Measurements from ENCODE around the gene POC1A. TPM values are rescaled to one million over a fixed set of nuclear protein-coding genes. Genes with fewer than 3 reads are reported as not detected.

Gene POC1A
- total and polyA plus RNA-seq, 12 donors, result 0.44 to 3.5 (median 1.1) TPM

DNA sequence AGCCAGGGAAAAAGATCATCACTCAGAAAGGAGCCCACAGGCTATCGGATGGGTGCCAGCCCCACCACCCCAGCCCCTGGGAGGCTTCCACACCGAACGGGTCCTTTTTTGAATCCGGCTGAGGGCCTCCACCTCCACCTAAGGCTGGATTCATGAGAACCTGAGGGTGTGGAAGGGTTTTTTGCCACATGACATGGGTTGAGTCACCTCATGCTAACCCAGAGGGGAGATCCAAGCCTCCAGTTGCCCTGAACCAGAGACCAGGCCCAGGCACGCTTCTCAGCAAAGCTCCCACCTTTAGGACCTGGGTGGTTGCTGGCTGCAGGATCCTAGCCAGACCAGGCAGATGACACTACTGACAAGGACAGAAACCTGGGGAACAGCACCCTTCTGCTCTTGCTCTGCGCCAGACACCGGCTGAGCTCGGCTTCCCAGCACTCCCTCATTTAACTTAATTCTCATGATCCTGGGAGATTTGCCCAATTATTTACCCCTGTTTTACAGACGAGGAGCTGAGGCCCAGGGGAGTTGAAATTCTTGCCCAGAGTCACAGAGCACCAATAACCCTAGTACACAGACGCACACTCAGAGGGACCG, 123.4 kb downstream of the POC1A start:
- Histone ChIP-seq H3K9me3 (no peaks in the 10 kb centered on the region), H3K27me3 (no peaks in the 10 kb centered on the region), H3K4me1 (peaks cover 0 to 42% (median 23%) of the 10 kb centered on the region in 9 donors), H3K36me3 (no peaks in the 10 kb centered on the region), H3K27ac (no peak overlapping the region), H3K4me3 (no peak overlapping the region)
- TF ChIP-seq, protein P1, sequence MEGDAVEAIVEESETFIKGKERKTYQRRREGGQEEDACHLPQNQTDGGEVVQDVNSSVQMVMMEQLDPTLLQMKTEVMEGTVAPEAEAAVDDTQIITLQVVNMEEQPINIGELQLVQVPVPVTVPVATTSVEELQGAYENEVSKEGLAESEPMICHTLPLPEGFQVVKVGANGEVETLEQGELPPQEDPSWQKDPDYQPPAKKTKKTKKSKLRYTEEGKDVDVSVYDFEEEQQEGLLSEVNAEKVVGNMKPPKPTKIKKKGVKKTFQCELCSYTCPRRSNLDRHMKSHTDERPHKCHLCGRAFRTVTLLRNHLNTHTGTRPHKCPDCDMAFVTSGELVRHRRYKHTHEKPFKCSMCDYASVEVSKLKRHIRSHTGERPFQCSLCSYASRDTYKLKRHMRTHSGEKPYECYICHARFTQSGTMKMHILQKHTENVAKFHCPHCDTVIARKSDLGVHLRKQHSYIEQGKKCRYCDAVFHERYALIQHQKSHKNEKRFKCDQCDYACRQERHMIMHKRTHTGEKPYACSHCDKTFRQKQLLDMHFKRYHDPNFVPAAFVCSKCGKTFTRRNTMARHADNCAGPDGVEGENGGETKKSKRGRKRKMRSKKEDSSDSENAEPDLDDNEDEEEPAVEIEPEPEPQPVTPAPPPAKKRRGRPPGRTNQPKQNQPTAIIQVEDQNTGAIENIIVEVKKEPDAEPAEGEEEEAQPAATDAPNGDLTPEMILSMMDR (IDR thresholded peaks at IDR 0.05), result no peak
- intact Hi-C loops (cut with DNase I), result no loop called here
- no peak for DNase-seq
- ATAC-seq, result no peak
- WGBS, 2 donors, result 86 to 89% methylated on average over 11 of the region's 11 CpGs

DNA sequence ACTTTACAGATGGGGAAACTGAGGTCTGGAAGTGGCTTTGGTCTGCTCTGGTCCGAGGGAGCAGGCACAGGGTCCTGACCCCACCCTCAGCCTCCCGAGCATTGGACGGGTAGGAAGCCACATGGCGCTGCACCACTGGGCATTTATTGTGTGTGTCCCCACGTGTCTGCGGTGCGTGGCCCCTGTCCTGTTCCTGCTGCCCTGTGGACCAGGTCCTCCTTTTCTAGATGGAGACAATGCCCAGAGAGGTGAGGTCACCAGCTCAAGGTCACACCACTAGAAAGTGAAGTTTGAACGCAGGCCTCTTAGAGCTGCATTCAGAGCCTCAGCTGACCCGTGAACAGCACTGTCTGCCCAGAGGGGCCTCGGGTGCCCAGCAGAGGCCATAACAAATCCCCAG, 124.7 kb downstream of the POC1A start:
- TF ChIP-seq, protein P1 (IDR thresholded peaks at IDR 0.05), result no peak
- Histone ChIP-seq H3K9me3 (no peaks in the 10 kb centered on the region), H3K27me3 (no peaks in the 10 kb centered on the region), H3K27ac (peak overlapping the region in 8 of 10 donors; percentile 58 to 88 (median 77)), H3K4me3 (no peak overlapping the region), H3K4me1 (peaks cover 8 to 54% (median 36%) of the 10 kb centered on the region in 9 donors), H3K36me3 (no peaks in the 10 kb centered on the region)
- ATAC-seq (no peak), DNase-seq (no peak)
- WGBS, 2 donors, result 90 to 93% methylated on average over 10 of the region's 10 CpGs
- intact Hi-C loops (cut with DNase I), result no loop called here

DNA sequence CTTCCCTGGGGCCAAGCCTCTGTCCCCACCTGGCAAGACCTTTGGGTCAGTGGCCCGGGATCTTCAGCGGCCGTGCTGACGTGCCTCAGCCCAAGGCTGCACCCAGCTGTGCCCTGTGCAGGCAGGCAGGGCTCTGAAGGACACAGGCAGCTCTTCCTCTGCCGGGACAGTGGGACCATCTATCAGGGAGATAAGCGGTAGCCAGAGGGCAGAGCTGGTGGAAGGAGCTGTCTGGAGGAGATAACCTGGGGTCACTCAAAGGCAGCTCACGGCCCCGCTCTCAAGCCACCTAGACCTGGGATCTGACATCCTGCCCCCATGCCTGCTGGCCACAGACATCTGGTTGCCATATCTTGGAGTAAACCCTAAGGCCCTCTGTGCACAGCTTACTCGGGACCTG, 125.2 kb downstream of the POC1A start:
- H3K36me3 ChIP-seq, result no peaks in the 10 kb centered on the region
- H3K27ac ChIP-seq, result peak overlapping the region in 9 of 10 donors; percentile 58 to 88 (median 75)
- H3K4me1 ChIP-seq, result peaks cover 13 to 59% (median 41%) of the 10 kb centered on the region in 9 donors
- intact Hi-C loops (cut with DNase I), result no loop called here
- WGBS, 2 donors, result 55 to 64% methylated on average over 9 of the region's 9 CpGs
- no peak for DNase-seq
- no peak overlapping the region for H3K4me3 ChIP-seq
- H3K9me3 ChIP-seq, result no peaks in the 10 kb centered on the region
- ATAC-seq, result peak in 5 of 8 donors; percentile 6 to 51 (median 18)
- TF ChIP-seq, protein P1 (IDR thresholded peaks at IDR 0.05), result no peak
- H3K27me3 ChIP-seq, result no peaks in the 10 kb centered on the region

DNA sequence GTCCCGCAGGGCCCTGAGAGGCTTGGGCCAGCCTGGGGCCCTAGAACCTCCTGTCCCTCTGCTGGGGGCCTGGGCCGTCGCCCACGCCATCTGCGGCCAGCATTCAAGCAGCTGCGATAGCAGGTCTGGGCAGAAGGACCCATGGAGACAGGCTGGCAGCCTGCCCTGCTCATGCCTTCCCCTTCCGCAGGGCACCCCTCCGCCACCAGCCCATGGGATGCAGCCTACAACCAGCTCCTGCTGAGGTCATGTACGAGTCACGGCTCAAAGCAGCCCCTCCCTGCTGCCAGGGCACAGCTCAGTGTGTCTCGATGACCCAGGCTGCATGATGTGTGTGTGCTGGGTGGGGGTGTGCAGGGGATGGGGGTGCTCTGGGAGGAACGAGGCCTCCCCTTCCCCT, 125.7 kb downstream of the POC1A start:
- Histone ChIP-seq H3K27me3 (no peaks in the 10 kb centered on the region), H3K4me3 (no peak overlapping the region), H3K4me1 (peaks cover 18 to 64% (median 44%) of the 10 kb centered on the region in 9 donors), H3K27ac (peak overlapping the region; percentile 40 to 88 (median 77)), H3K9me3 (no peaks in the 10 kb centered on the region), H3K36me3 (no peaks in the 10 kb centered on the region)
- ATAC-seq (peak; percentile 48 to 87 (median 76)), DNase-seq (peak; percentile 67 to 83)
- 52 to 60% methylated on average over 12 of the region's 12 CpGs for WGBS, 2 donors
- intact Hi-C loops (cut with DNase I), result no loop called here
- TF ChIP-seq, protein P1 (IDR thresholded peaks at IDR 0.05), result no peak
